HepG2 (cell line): ENCODE data around the gene MYH9. TPM values are rescaled to one million over a fixed set of nuclear protein-coding genes. Genes with fewer than 3 reads are reported as not detected.

Source experiments
- ARID3A ChIP-seq: IDR thresholded peaks from 2 replicates; pipeline ENCODE4 v1.6.1; 2012; ENCODE audit warnings: low read depth, low read length, improper control_type of control experiment
- BRCA1 ChIP-seq: sonication (generic); formaldehyde crosslinking; IDR thresholded peaks from 2 replicates; pipeline ENCODE4 v1.4.0; 2020; ENCODE audit warnings: missing genetic modification reagents
- GLI4 ChIP-seq: sonication (generic); formaldehyde crosslinking; IDR thresholded peaks from 2 replicates; pipeline ENCODE4 v1.5.1; 2020; ENCODE audit warnings: missing genetic modification reagents, mild to moderate bottlenecking, moderate library complexity, borderline replicate concordance
- HHEX ChIP-seq: IDR thresholded peaks from 2 replicates; pipeline ENCODE4 v1.6.1; 2016; ENCODE audit warnings: control low read depth
- IRF1 ChIP-seq: sonication (generic); formaldehyde crosslinking; IDR thresholded peaks from 2 replicates; pipeline ENCODE4 v1.4.0; 2020; ENCODE audit warnings: low read depth, mild to moderate bottlenecking, missing genetic modification reagents
- LCORL ChIP-seq, 2 experiments: fragments of 450-650 bp in 1 of 2; sonication (generic) in 1 of 2; formaldehyde crosslinking in 1 of 2; IDR thresholded peaks; 2 replicates each; pipeline versions ENCODE4 v1.5.0 to v1.6.1; 2017 to 2020; ENCODE audit warnings: antibody characterized with exemption in 1 of 2, missing genetic modification reagents in 1 of 2
- MLLT10 ChIP-seq: sonication (generic); formaldehyde crosslinking; IDR thresholded peaks from 2 replicates; pipeline ENCODE4 v1.4.0; 2020; ENCODE audit warnings: missing genetic modification reagents
- NPAS2 ChIP-seq: sonication (generic); formaldehyde crosslinking; IDR thresholded peaks from 2 replicates; pipeline ENCODE4 v1.8.0; 2022; ENCODE audit warnings: mild to moderate bottlenecking, missing genetic modification reagents, borderline replicate concordance
- POLR2G ChIP-seq: fragments of 200-400 bp; formaldehyde crosslinking; IDR thresholded peaks from 2 replicates; pipeline ENCODE4 v1.6.1; 2018; ENCODE audit warnings: mild to moderate bottlenecking, low read depth, low read length, moderate library complexity
- TCF7 ChIP-seq: sonication (generic); IDR thresholded peaks from 2 replicates; pipeline ENCODE4 v1.6.1; 2016; ENCODE audit warnings: antibody characterized with exemption, low read depth
- UBTF ChIP-seq: sonication (generic); formaldehyde crosslinking; IDR thresholded peaks from 2 replicates; pipeline ENCODE4 v1.4.0; 2020; ENCODE audit warnings: mild to moderate bottlenecking, missing genetic modification reagents
- ZBTB4 ChIP-seq: sonication (generic); formaldehyde crosslinking; IDR thresholded peaks from 2 replicates; pipeline ENCODE4 v1.4.0; 2020; ENCODE audit warnings: missing genetic modification reagents, mild to moderate bottlenecking, borderline replicate concordance
- ZKSCAN8 ChIP-seq: IDR thresholded peaks from 2 replicates; pipeline ENCODE4 v1.6.1; 2016; ENCODE audit warnings: borderline replicate concordance, missing genetic modification reagents, missing compliant biosample characterization
- ZMAT3 ChIP-seq: sonication (generic); formaldehyde crosslinking; conservative IDR thresholded peaks from 2 replicates; pipeline ENCODE4 v1.7.0; 2021; ENCODE audit warnings: missing genetic modification reagents
- ZNF317 ChIP-seq: sonication (generic); formaldehyde crosslinking; IDR thresholded peaks from 2 replicates; pipeline ENCODE4 v1.5.0; 2020; ENCODE audit warnings: mild to moderate bottlenecking, missing genetic modification reagents
- ZNF414 ChIP-seq: sonication (generic); formaldehyde crosslinking; IDR thresholded peaks from 2 replicates; pipeline ENCODE4 v1.5.0; 2020; ENCODE audit warnings: missing genetic modification reagents
- ZNF431 ChIP-seq: sonication (generic); formaldehyde crosslinking; IDR thresholded peaks from 2 replicates; pipeline ENCODE4 v1.9.0; 2022; ENCODE audit warnings: missing genetic modification reagents, low read depth, mild to moderate bottlenecking, borderline replicate concordance
- ZNF496 ChIP-seq: sonication (generic); formaldehyde crosslinking; IDR thresholded peaks from 2 replicates; pipeline ENCODE4 v1.8.1; 2023; ENCODE audit warnings: mild to moderate bottlenecking, moderate library complexity, missing genetic modification reagents; ENCODE audit not compliant: insufficient replicate concordance
- ZNF674 ChIP-seq: sonication (generic); formaldehyde crosslinking; IDR thresholded peaks from 2 replicates; pipeline ENCODE4 v1.5.0; 2020; ENCODE audit warnings: low read depth, mild to moderate bottlenecking, missing genetic modification reagents
- polyA plus RNA-seq, 8 experiments: library from polyadenylated mRNA; depleted of rRNA in 3 of 8; stranded (reverse) in 7 of 8; unstranded in 1 of 8; fragments of >200 nt; fragmentation: Illumina TruSeq in 4 of 8; extraction: Trizol in 4 of 8; gene quantifications; 2 replicates each; pipeline versions ENCODE4 v1.2.1 to v1.2.3, GENCODE V29; 2011 to 2016; ENCODE audit warnings: low read depth in 4 of 8, missing spikeins in 1 of 8, mixed read lengths in 1 of 8; ENCODE audit not compliant: insufficient read depth in 1 of 8
- total RNA-seq, 5 experiments: library from RNA; depleted of rRNA; stranded (reverse); fragments of >200 nt; fragmentation: Illumina TruSeq; extraction: Trizol; gene quantifications; 2 replicates each; pipeline ENCODE4 v1.2.3, GENCODE V29; 2016; ENCODE audit warnings: low read depth in 1 of 5

Gene MYH9
- total and polyA plus RNA-seq, 2 of the 13 experiments (the other 11 are each of a cell fraction or from before 2014, with no cell fraction given): 50.7 to 98.5 TPM

- TF ChIP-seq UBTF (CRISPR knock-in tag) (peak; percentile 61; the same call in 1 of the 2 replicates), NPAS2 (peak; percentile 87; the same call in 1 of the 2 replicates), HHEX (peak; percentile 66; the same call in 1 of the 2 replicates), MLLT10 (CRISPR knock-in tag) (no peak), ZNF674 (CRISPR knock-in tag) (0 out of 2 replicates have a peak, but pooled peaks have one; percentile 53), ZNF414 (CRISPR knock-in tag) (no peak), ZKSCAN8 (CRISPR knock-in tag) (peak; percentile 92), TCF7 (peak; percentile 97), ZNF317 (CRISPR knock-in tag) (0 out of 2 replicates have a peak, but pooled peaks have one; percentile 5), BRCA1 (CRISPR knock-in tag) (0 out of 2 replicates have a peak, but pooled peaks have one; percentile 24), LCORL (IDR thresholded peaks at IDR 0.05) (peak; percentile 95), LCORL (CRISPR knock-in tag; IDR thresholded peaks at IDR 0.05) (peak; percentile 98), IRF1 (CRISPR knock-in tag) (no peak), ZMAT3 (no peak; the same call in 1 of the 2 replicates), ZNF431 (peak; percentile 67; the same call in 1 of the 2 replicates), ARID3A (peak; percentile 79), ZNF496 (CRISPR knock-in tag) (no peak), GLI4 (CRISPR knock-in tag) (no peak), ZBTB4 (no peak), POLR2G (peak; percentile 61)
Measured at GRCh38 chr22:36419177-36419911, 31.6 kb upstream of the MYH9 start (continued).
